K562 (cell line): ENCODE data around the gene KLRB1. TPM values are rescaled to one million over a fixed set of nuclear protein-coding genes. Genes with fewer than 3 reads are reported as not detected.

Experiments used
- ATAC-seq: fragments of 200-7000 bp; cut with Tn5 transposase; 3 replicates; pipeline ENCODE4 v1.9.1; 2020; ENCODE audit warnings: moderate library complexity
- BruUV-seq: library from RNA; stranded (reverse); fragments of 400-500 nt; replicated peaks from 2 replicates; lab custom pipeline; 2021; lab: Mats Ljungman, UMichigan
- CTCF ChIA-PET: fragments of 300-600 bp; formaldehyde crosslinking; extraction: SDS; loops from one replicate; lab custom pipeline; 2021; ENCODE audit warnings: low intra/inter-chr PET ratio; lab: Yijun Ruan, JAX
- POLR2A ChIA-PET: fragments of 300-600, 350-650 bp; sonication (Branson Sonifier 250); formaldehyde crosslinking; extraction: SDS; loops from one replicate; lab custom pipeline; 2021; ENCODE audit warnings: antibody characterized with exemption, inconsistent platforms; lab: Yijun Ruan, JAX
- DNase-seq, 4 experiments: peaks; one replicate each; pipeline versions ENCODE4 v3.0.0 to v3.0.0-alpha.2; 2011 to 2018; ENCODE audit warnings: low spot score in 3 of 4, mixed read lengths in 3 of 4; ENCODE audit errors: extremely low read depth in 1 of 4
- FAIRE-seq: peaks from 2 replicates; lab custom pipeline; 2011; peaks lifted over from hg19 to GRCh38; lab: Jason Lieb, UNC
- H2AFZ ChIP-seq: 2 replicates; pipeline ENCODE4 v1.6.0; 2011; ENCODE audit warnings: low read depth, low read length, control low read depth, inconsistent platforms
- H3K27ac ChIP-seq: fragments of 200-600 bp; 3 replicates; pipeline ENCODE4 v1.8.0; 2011; ENCODE audit warnings: low read depth, mild to moderate bottlenecking, control low read depth, inconsistent platforms, low read length, moderate library complexity, mixed read lengths; ENCODE audit errors: extremely low read depth
- H3K27me3 ChIP-seq, 2 experiments: fragments of 300-600 bp in 1 of 2; 2 replicates in 1 of 2; 3 replicates in 1 of 2; pipeline versions ENCODE4 v1.6.0 to v1.8.0; 2011; ENCODE audit warnings: inconsistent platforms in 2 of 2, low read length in 2 of 2, mild to moderate bottlenecking in 1 of 2, mixed read lengths in 1 of 2, moderate library complexity in 1 of 2; ENCODE audit not compliant: control insufficient read depth in 2 of 2, insufficient read depth in 2 of 2
- H3K36me3 ChIP-seq: fragments of 300-600 bp; 3 replicates; pipeline ENCODE4 v1.8.0; 2011; ENCODE audit warnings: mild to moderate bottlenecking, low read length, inconsistent platforms; ENCODE audit not compliant: control insufficient read depth, insufficient read depth
- H3K4me1 ChIP-seq, 2 experiments: fragments of 200-600 bp in 1 of 2; replicated peaks in 1 of 2; 2 replicates in 1 of 2; 3 replicates in 1 of 2; pipeline versions ENCODE4 v1.5.1 to v1.8.0; 2011; ENCODE audit warnings: inconsistent platforms in 2 of 2, low read length in 2 of 2, mild to moderate bottlenecking in 1 of 2, mixed read lengths in 1 of 2, moderate library complexity in 1 of 2; ENCODE audit not compliant: control insufficient read depth in 2 of 2, insufficient read depth in 2 of 2
- H3K4me2 ChIP-seq: 2 replicates; pipeline ENCODE4 v1.6.1; 2011; ENCODE audit warnings: low read length, control low read depth, inconsistent platforms, mixed read lengths; ENCODE audit not compliant: insufficient read depth
- H3K4me3 ChIP-seq: fragments of 200-600 bp; sonication (generic), shearing (Covaris generic); 2 replicates; pipeline ENCODE4 v1.5.1; 2016; ENCODE audit warnings: control low read depth, inconsistent platforms
- H3K79me2 ChIP-seq: fragments of 200-600 bp; 3 replicates; pipeline ENCODE4 v1.8.0; 2011; ENCODE audit warnings: low read length, inconsistent platforms; ENCODE audit not compliant: control insufficient read depth, insufficient read depth
- H3K9ac ChIP-seq, 2 experiments: 2 replicates each; pipeline versions ENCODE4 v1.6.0 to v1.6.1; 2011; ENCODE audit warnings: low read depth in 2 of 2, low read length in 2 of 2, control low read depth in 1 of 2, inconsistent platforms in 1 of 2, mild to moderate bottlenecking in 1 of 2, mixed read lengths in 1 of 2; ENCODE audit not compliant: insufficient read depth in 1 of 2
- H3K9me1 ChIP-seq: one replicate; pipeline ENCODE4 v1.6.0; 2011; ENCODE audit warnings: inconsistent platforms, mild to moderate bottlenecking, low read length, moderate library complexity; ENCODE audit not compliant: control insufficient read depth, insufficient read depth
- H3K9me3 ChIP-seq: replicated peaks from 2 replicates; pipeline ENCODE4 v1.5.1; 2011; ENCODE audit warnings: low read depth, low read length, inconsistent platforms; ENCODE audit not compliant: control insufficient read depth, insufficient read depth
- H4K20me1 ChIP-seq: replicated peaks from 2 replicates; pipeline ENCODE4 v1.6.1; 2011; ENCODE audit warnings: low read length, inconsistent platforms, mixed read lengths; ENCODE audit not compliant: control insufficient read depth, insufficient read depth
- ATF1 ChIP-seq, 2 experiments: fragments of 450-650 bp in 1 of 2; IDR thresholded peaks; 2 replicates each; pipeline ENCODE4 v1.6.1; 2016; ENCODE audit warnings: missing compliant biosample characterization in 1 of 2, missing genetic modification characterization in 1 of 2
- ATF7 ChIP-seq: fragments of 450-650 bp; IDR thresholded peaks from 2 replicates; pipeline ENCODE4 v1.7.1; 2014; ENCODE audit warnings: mild to moderate bottlenecking, moderate library complexity
- BMI1 ChIP-seq: fragments of 150-350 bp; IDR thresholded peaks from 2 replicates; pipeline ENCODE4 v1.6.1; 2014; ENCODE audit warnings: low read length
- BRF1 ChIP-seq: IDR thresholded peaks from 3 replicates; pipeline ENCODE4 v1.6.1; 2011; ENCODE audit warnings: borderline replicate concordance, mild to moderate bottlenecking; ENCODE audit not compliant: insufficient read length; ENCODE audit errors: extremely low read depth
- CREB3L1 ChIP-seq: fragments of 450-650 bp; IDR thresholded peaks from 2 replicates; pipeline ENCODE4 v1.6.1; 2014; ENCODE audit warnings: low read depth, mild to moderate bottlenecking, moderate library complexity, borderline replicate concordance
- GTF2A2 ChIP-seq: IDR thresholded peaks from 2 replicates; pipeline ENCODE4 v1.6.1; 2016; ENCODE audit warnings: mild to moderate bottlenecking, missing genetic modification characterization, missing compliant biosample characterization
- MCM5 ChIP-seq: fragments of 450-650 bp; IDR thresholded peaks from 2 replicates; pipeline ENCODE4 v1.6.1; 2016; ENCODE audit warnings: low read depth
- PYGO2 ChIP-seq: fragments of 450-650 bp; IDR thresholded peaks from 2 replicates; pipeline ENCODE4 v1.6.1; 2016; ENCODE audit warnings: mild to moderate bottlenecking, missing genetic modification characterization, moderate library complexity, missing compliant biosample characterization
- SIX5 ChIP-seq, 2 experiments: IDR thresholded peaks; 2 replicates each; pipeline ENCODE4 v1.6.1; 2011; ENCODE audit warnings: low read length in 2 of 2, borderline replicate concordance in 1 of 2, low read depth in 1 of 2, mild to moderate bottlenecking in 1 of 2, moderate library complexity in 1 of 2; ENCODE audit not compliant: insufficient read depth in 1 of 2
- ZNF121 ChIP-seq: sonication (generic); formaldehyde crosslinking; conservative IDR thresholded peaks from 2 replicates; pipeline ENCODE4 v1.8.0; 2022; ENCODE audit warnings: missing genetic modification reagents
- ZNF41 ChIP-seq: fragments of 250-450 bp; sonication (Bioruptor Pico); conservative IDR thresholded peaks from 2 replicates; pipeline ENCODE4 v1.4.0; 2020; ENCODE audit warnings: mild to moderate bottlenecking
- ZNF655 ChIP-seq: fragments of 250-450 bp; sonication (Bioruptor Pico); IDR thresholded peaks from 2 replicates; pipeline ENCODE4 v1.5.0; 2021
- ZNF778 ChIP-seq: fragments of 450-650 bp; formaldehyde crosslinking; IDR thresholded peaks from 2 replicates; pipeline ENCODE4 v1.4.0; 2020; ENCODE audit warnings: mild to moderate bottlenecking, moderate library complexity
- WGBS: fragments of 100-300 bp; shearing (Covaris generic); methylation state at CpG from one replicate; pipeline ENCODE4 v1.1.6; 2016; ENCODE audit warnings: low coverage, mixed read lengths; ENCODE audit not compliant: insufficient coverage; ENCODE audit errors: missing lambda C conversion rate; 5-methylcytosine and 5-hydroxymethylcytosine counted together
- in situ Hi-C: fragments of 300-500 bp; cut with MboI; formaldehyde crosslinking; loops from 4 replicates; pipeline ENCODE4 v1.15.0; 2018; ENCODE audit warnings: inconsistent platforms, mixed read lengths
- intact Hi-C: fragments of 100-400 bp; cut with micrococcal nuclease; formaldehyde crosslinking; loops from 2 replicates; pipeline ENCODE4 v1.14.2; 2022
- polyA plus RNA-seq, 8 experiments: library from polyadenylated mRNA; depleted of rRNA in 4 of 8; stranded (reverse) in 5 of 8; unstranded in 3 of 8; fragments of >200 nt; fragmentation: Nextera tagmentation in 2 of 8; fragmentation: Illumina TruSeq in 1 of 8; extraction: Ambion mirVana in 2 of 8; extraction: Trizol in 1 of 8; gene quantifications; 2 replicates each; pipeline versions ENCODE4 v1.2.1 to v1.2.3, GENCODE V29; 2011 to 2014; ENCODE audit warnings: inconsistent platforms in 1 of 8, missing spikeins in 1 of 8
- total RNA-seq, 7 experiments: library from RNA; depleted of rRNA in 6 of 7; stranded (reverse); fragments of >200 nt in 6 of 7; fragmentation: Illumina TruSeq in 2 of 7; extraction: Trizol in 2 of 7; gene quantifications; 2 replicates each; pipeline versions ENCODE4 v1.2.1 to v1.2.3, GENCODE V29; 2011 to 2021; ENCODE audit warnings: low replicate concordance in 1 of 7

KLRB1 gene
- total and polyA plus RNA-seq, 9 of the 15 experiments (the other 6 are each of a cell fraction or from before 2014, with no cell fraction given): not detected

DNA sequence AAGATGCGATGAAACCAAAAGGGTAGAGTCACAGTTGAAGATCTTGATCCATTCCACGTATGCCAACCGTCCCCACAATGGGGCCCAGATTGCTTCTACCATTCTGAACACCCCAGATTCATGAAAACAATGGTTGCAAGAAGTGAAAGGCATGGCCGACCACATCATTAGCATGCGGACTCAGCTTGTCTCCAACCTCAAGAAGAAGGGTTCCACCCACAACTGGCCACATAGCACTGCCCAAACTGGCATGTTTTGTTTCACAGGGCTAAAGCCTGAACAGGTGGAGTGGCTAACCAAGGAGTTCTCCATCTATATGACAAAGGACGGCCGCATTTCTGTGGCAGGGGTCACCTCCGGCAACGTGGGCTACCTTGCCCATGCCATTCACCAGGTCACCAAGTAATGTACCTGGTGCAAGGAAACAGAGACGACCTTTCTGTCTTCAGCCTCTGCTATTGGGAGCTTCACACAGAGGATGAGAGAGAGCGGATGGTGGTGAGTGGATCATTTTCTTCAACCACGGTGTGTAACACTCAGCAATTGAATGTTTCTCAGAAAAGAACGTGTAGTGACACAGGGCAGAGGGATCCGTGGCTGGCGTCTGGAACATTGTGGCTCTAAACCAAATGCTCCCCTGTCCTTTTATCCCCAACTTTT is 35.0 kb upstream of the KLRB1 start:
- CTCF ChIA-PET: no interaction called here
- Histone ChIP-seq H3K4me3 (no peak overlapping the region), H3K79me2 (no peaks in the 10 kb centered on the region), H4K20me1 (no peaks in the 10 kb centered on the region), H3K36me3 (no peaks in the 10 kb centered on the region), H3K4me2 (no peak overlapping the region), H3K9me1 (no peaks in the 10 kb centered on the region), H3K27ac (no peak overlapping the region), H3K9ac (no peak overlapping the region), H2AFZ (no peak overlapping the region), H3K4me1 (peaks cover 0 to 2% of the 10 kb centered on the region in 2 experiments; a peak in 3 of 5 replicates), H3K27me3 (no peaks in the 10 kb centered on the region), H3K9me3 (peaks cover 20% of the 10 kb centered on the region)
- no TSS peak for BruUV-seq
- TF ChIP-seq GTF2A2: no peak
- no peak for TF ChIP-seq SIX5 (IDR thresholded peaks at IDR 0.05; ENCODE audit: borderline replicate concordance in 1 of 2, insufficient read depth in 1 of 2, low read depth in 1 of 2, low read length in 2 of 2)
- no peak for TF ChIP-seq ZNF121
- TF ChIP-seq PYGO2 (tag): no peak
- TF ChIP-seq MCM5: no peak
- TF ChIP-seq ZNF778 (CRISPR knock-in tag): no peak
- no peak for TF ChIP-seq ZNF655 (CRISPR knock-in tag)
- TF ChIP-seq ZNF41 (CRISPR knock-in tag): no peak
- no peak for TF ChIP-seq BMI1
- no peak for TF ChIP-seq ATF7
- TF ChIP-seq BRF1: no peak
- TF ChIP-seq CREB3L1: no peak
- TF ChIP-seq ATF1 (CRISPR knock-in tag; IDR thresholded peaks at IDR 0.05): no peak
- TF ChIP-seq ATF1 (tag; IDR thresholded peaks at IDR 0.05): no peak
- no peak for FAIRE-seq
- no peak for DNase-seq
- WGBS: 57% methylated on average over 12 of the region's 15 CpGs
- POLR2A ChIA-PET: no interaction called here
- intact Hi-C loops (no loop called here), in situ Hi-C loops (loop anchor here (25.0 kb wide), 1 partner anchor 305 kb away; no protein-coding TSS in a partner anchor)
- ATAC-seq: no peak
